OCI-LY7 (cell line): Measurements from ENCODE around the gene ALG9. TPM values are rescaled to one million over a fixed set of nuclear protein-coding genes. Genes with fewer than 3 reads are reported as not detected.
A peak's percentile ranks its signal among the peaks of the same experiment; 100 is the strongest.

Experiments
- BruUV-seq: library from RNA; stranded (reverse); fragments of 400-500 nt; replicated peaks from 2 replicates; lab custom pipeline; 2021; lab: Mats Ljungman, UMichigan
- CTCF ChIA-PET: fragments of 300-600 bp; sonication (Branson Sonifier 250); formaldehyde crosslinking; loops from one replicate; lab custom pipeline; 2022; ENCODE audit warnings: antibody characterized with exemption; ENCODE audit not compliant: unreplicated experiment; lab: Charles Lee
- POLR2A ChIA-PET: fragments of 300-600 bp; sonication (Branson Sonifier 250); formaldehyde crosslinking; loops from one replicate; lab custom pipeline; 2022; ENCODE audit warnings: antibody characterized with exemption; lab: Charles Lee
- DNase-seq: peaks from one replicate; pipeline ENCODE4 v3.0.0-alpha.2; 2015; ENCODE audit warnings: low spot score
- H2AFZ ChIP-seq: fragments of 200-600 bp; sonication (generic), shearing (Covaris generic); 2 replicates; pipeline ENCODE4 v1.6.1; 2014; ENCODE audit warnings: mild to moderate bottlenecking, antibody characterized with exemption, low read length, moderate library complexity
- H3K27ac ChIP-seq: fragments of 200-600 bp; sonication (generic); 2 replicates; pipeline ENCODE4 v1.5.1; 2014; ENCODE audit warnings: mixed run types, low read depth, mild to moderate bottlenecking, moderate library complexity, low read length, inconsistent platforms; ENCODE audit not compliant: poor library complexity, severe bottlenecking
- H3K36me3 ChIP-seq: fragments of 200-600 bp; sonication (generic); 2 replicates; pipeline ENCODE4 v1.6.1; 2014; ENCODE audit warnings: mild to moderate bottlenecking, antibody characterized with exemption, low read length, moderate library complexity, mixed read lengths; ENCODE audit not compliant: insufficient read depth
- H3K4me1 ChIP-seq: fragments of 200-600 bp; sonication (generic); 2 replicates; pipeline ENCODE4 v1.5.1; 2014; ENCODE audit warnings: mild to moderate bottlenecking, low read length; ENCODE audit not compliant: insufficient read depth, poor library complexity, severe bottlenecking
- H3K4me2 ChIP-seq: fragments of 200-600 bp; sonication (generic); 2 replicates; pipeline ENCODE4 v1.6.1; 2014; ENCODE audit warnings: mild to moderate bottlenecking, low read length
- H3K4me3 ChIP-seq: fragments of 200-600 bp; sonication (generic); 2 replicates; pipeline ENCODE4 v1.5.1; 2014; ENCODE audit warnings: mild to moderate bottlenecking, low read depth, low read length; ENCODE audit not compliant: poor library complexity, severe bottlenecking
- H3K79me2 ChIP-seq: fragments of 200-600 bp; sonication (generic); 2 replicates; pipeline ENCODE4 v1.6.1; 2016; ENCODE audit warnings: low read depth, mild to moderate bottlenecking, low read length, moderate library complexity, mixed read lengths; ENCODE audit not compliant: insufficient read depth
- H3K9me2 ChIP-seq: fragments of 200-600 bp; sonication (generic); 2 replicates; pipeline ENCODE4 v1.6.1; 2016; ENCODE audit warnings: mild to moderate bottlenecking, low read length, mixed read lengths; ENCODE audit not compliant: insufficient read depth
- H3K9me3 ChIP-seq: fragments of 200-600 bp; sonication (generic); 2 replicates; pipeline ENCODE4 v1.6.1; 2014; ENCODE audit warnings: mild to moderate bottlenecking, mixed run types, low read length, mixed read lengths
- H4K20me1 ChIP-seq: fragments of 200-600 bp; sonication (generic); 2 replicates; pipeline ENCODE4 v1.6.1; 2014; ENCODE audit warnings: mild to moderate bottlenecking, antibody characterized with exemption, low read length, moderate library complexity, mixed read lengths; ENCODE audit not compliant: insufficient read depth
- CTCF ChIP-seq: fragments of 200-600 bp; sonication (generic); conservative IDR thresholded peaks from 2 replicates; pipeline ENCODE4 v1.5.1; 2014; ENCODE audit warnings: mild to moderate bottlenecking, antibody characterized with exemption, low read length, moderate library complexity, mixed read lengths
- EZH2phosphoT487 ChIP-seq: fragments of 200-600 bp; sonication (generic); IDR thresholded peaks from 2 replicates; pipeline ENCODE4 v1.6.1; 2018; ENCODE audit warnings: low read depth, borderline replicate concordance, mild to moderate bottlenecking, mixed run types, antibody characterized with exemption, low read length, moderate library complexity, mixed read lengths
- intact Hi-C: fragments of 100-400 bp; cut with micrococcal nuclease; formaldehyde crosslinking; loops from one replicate; pipeline ENCODE4 v1.10.0; 2022; ENCODE audit not compliant: unreplicated experiment
- total RNA-seq, 2 experiments: library from RNA; depleted of rRNA in 1 of 2; stranded (reverse); fragments of >200 nt in 1 of 2; shearing (Covaris generic) in 1 of 2; gene quantifications; 2 replicates each; pipeline ENCODE4 v1.2.3, GENCODE V29; 2014 to 2022

Gene ALG9
- total RNA-seq, 2 experiments from 2014 or later = 16.8 to 21.6 TPM

GRCh38 chr11:111766834-111767142 is 104.6 kb downstream of the ALG9 start:
- Histone ChIP-seq H3K9me3 (no peaks in the 10 kb centered on the region), H3K4me1 (peaks cover 17% of the 10 kb centered on the region), H4K20me1 (peaks cover 11% of the 10 kb centered on the region; the same call in 1 of the 2 replicates), H3K27ac (no peak overlapping the region), H3K9me2 (no peaks in the 10 kb centered on the region), H3K36me3 (peaks cover 30% of the 10 kb centered on the region), H3K4me3 (peak overlapping the region; percentile 88), H3K4me2 (peak overlapping the region; percentile 91), H2AFZ (peak overlapping the region; percentile 97), H3K79me2 (peaks cover 23% of the 10 kb centered on the region)
- TF ChIP-seq EZH2phosphoT487 (no peak), CTCF (no peak)
- DNase-seq = no peak
- intact Hi-C loops = loop anchor here (1.0 kb wide), 1 partner anchor 164 kb away; the partner anchor contains the start of gene SIK2
- ChIA-PET CTCF (interaction anchor here (0.9 to 1.6 kb wide), 2 partner anchors 10 to 162 kb away, joined by 3 read pairs; no protein-coding TSS in a partner anchor), POLR2A (interaction anchor here (0.6 to 5.7 kb wide), 10 partner anchors 10 to 200 kb away, joined by 3 to 52 read pairs (median 4); partner anchors contain the start of gene SIK2)
- no TSS peak for BruUV-seq

DNA sequence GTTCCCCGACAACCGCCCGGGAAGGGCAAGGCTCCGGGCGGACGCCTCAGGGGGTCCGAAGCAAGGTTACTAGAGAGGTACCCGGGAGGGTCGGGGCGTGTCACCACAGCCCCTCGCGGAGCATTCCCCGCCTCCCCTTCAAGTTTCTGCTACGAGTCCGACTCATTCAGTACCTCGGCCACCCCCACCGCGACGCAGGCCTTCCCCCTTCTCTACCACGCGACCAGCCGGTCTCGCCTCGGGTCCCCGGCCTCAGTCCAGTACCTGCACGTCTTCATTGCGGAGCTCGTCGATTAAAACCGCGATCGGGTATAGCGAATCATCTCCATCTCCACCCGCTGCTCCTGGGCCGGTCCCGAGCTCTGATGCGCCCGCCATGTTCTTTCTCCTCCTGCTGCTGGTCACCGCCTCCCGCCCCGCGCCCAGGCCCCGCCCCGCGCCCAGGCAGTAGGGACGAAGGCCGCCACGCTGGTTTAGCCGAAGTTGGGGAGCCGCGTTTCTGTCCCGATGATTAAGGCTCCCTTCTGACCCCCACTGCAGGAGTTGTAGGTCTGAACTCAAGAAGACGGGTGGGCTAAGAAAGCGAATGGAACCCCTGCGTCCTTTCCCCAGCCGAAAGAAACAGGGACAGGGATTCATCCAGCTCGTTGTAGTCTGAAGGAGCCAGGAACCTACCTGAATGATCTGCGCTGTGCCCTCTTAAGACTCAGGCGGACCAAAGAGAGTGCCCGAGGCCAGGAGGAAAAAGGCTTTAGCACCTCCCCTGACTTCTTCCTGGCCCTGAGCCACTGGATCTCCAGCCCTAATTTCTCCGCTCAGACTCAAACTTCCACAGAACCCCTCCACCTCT is 105.2 kb downstream of the ALG9 start, which contains the start of gene PPP2R1B:
PPP2R1B (minus strand) TSS at position 406 of the 850 bp plus-strand sequence; CDS start at position 378, 28 bp downstream.
- ChIA-PET CTCF (interaction anchor here (0.5 to 1.6 kb wide), 3 partner anchors 10 to 162 kb away, joined by 3 read pairs; no protein-coding TSS in a partner anchor), POLR2A (interaction anchor here (0.7 to 5.7 kb wide), 15 partner anchors 8 to 307 kb away, joined by 3 to 52 read pairs (median 4); partner anchors contain the start of gene SIK2)
- Histone ChIP-seq H3K36me3 (peaks cover 36% of the 10 kb centered on the region), H4K20me1 (peaks cover 11% of the 10 kb centered on the region; the same call in 1 of the 2 replicates), H3K4me2 (peak within 1 kb of the TSS; percentile 91), H3K27ac (peak within 1 kb of the TSS; percentile 35), H3K9me3 (no peaks in the 10 kb centered on the region), H3K9me2 (no peaks in the 10 kb centered on the region), H3K4me1 (peaks cover 17% of the 10 kb centered on the region), H3K79me2 (peaks cover 23% of the 10 kb centered on the region), H2AFZ (peak within 1 kb of the TSS; percentile 97), H3K4me3 (peak within 1 kb of the TSS; percentile 88)
- TF ChIP-seq EZH2phosphoT487 (no peak), CTCF (no peak)
- peak; percentile 74 for DNase-seq
- intact Hi-C loops = loop anchor here (1.0 kb wide), 1 partner anchor 164 kb away; the partner anchor contains the start of gene SIK2
- TSS peak; percentile 87 for BruUV-seq
